ENCODE data around the gene PRELID3B. TPM values are rescaled to one million over a fixed set of nuclear protein-coding genes. Genes with fewer than 3 reads are reported as not detected.

PRELID3B gene
- total RNA-seq, 1 experiment from 2014 or later: 83.4 TPM

DNA sequence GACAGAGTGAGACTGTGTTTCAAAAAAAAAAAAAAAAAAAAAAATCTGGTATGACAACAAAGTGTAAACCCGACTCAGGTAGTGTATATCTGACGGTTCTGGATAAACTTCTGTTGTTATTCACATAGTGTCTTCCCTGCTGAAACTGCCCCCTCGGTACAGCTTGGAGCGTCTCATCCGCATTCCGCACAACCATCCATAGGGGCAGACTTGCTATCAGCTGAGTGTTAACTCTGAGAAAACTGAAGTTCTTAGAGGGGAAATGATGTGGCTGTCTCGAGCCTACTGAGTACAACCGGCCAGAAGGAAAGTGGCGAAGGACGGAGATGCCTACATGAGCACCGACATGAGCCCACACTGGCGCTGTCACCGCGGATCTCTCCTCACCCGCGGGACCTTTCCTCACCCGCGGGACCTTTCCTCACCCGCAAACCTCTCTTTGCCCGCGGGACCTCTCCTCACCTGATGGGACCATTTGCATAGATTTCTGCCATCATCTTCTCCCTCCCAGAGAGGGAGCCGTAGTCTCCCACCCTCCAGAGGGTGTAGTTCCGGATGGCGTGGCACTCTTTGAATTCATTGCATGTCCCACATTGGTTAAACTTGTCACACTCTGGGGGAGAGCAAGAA lies 45.3 kb downstream of the PRELID3B start:
- no peak for DNase-seq (ENCODE audit: low spot score)
- Histone ChIP-seq H3K4me3 (ENCODE audit: low read depth, low read length, poor library complexity, severe bottlenecking) (no peak overlapping the region), H3K9me3 (ENCODE audit: low read depth, low read length, poor library complexity, severe bottlenecking) (no peaks in the 10 kb centered on the region), H3K27me3 (replicated peaks; ENCODE audit: insufficient read depth, low read depth, low read length, poor library complexity) (no peaks in the 10 kb centered on the region), H3K27ac (ENCODE audit: low read depth, low read length, poor library complexity, severe bottlenecking) (no peak overlapping the region), H3K4me1 (ENCODE audit: insufficient read depth, low read length, poor library complexity, severe bottlenecking) (no peaks in the 10 kb centered on the region), H3K36me3 (ENCODE audit: insufficient read depth, low read length, poor library complexity, severe bottlenecking) (peaks cover 38% of the 10 kb centered on the region)
- TF ChIP-seq, protein P1, sequence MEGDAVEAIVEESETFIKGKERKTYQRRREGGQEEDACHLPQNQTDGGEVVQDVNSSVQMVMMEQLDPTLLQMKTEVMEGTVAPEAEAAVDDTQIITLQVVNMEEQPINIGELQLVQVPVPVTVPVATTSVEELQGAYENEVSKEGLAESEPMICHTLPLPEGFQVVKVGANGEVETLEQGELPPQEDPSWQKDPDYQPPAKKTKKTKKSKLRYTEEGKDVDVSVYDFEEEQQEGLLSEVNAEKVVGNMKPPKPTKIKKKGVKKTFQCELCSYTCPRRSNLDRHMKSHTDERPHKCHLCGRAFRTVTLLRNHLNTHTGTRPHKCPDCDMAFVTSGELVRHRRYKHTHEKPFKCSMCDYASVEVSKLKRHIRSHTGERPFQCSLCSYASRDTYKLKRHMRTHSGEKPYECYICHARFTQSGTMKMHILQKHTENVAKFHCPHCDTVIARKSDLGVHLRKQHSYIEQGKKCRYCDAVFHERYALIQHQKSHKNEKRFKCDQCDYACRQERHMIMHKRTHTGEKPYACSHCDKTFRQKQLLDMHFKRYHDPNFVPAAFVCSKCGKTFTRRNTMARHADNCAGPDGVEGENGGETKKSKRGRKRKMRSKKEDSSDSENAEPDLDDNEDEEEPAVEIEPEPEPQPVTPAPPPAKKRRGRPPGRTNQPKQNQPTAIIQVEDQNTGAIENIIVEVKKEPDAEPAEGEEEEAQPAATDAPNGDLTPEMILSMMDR (conservative IDR thresholded peaks at IDR 0.05; ENCODE audit: low read depth, low read length): no peak
- no peak for TF ChIP-seq EZH2 (IDR thresholded peaks at IDR 0.05; ENCODE audit: borderline replicate concordance, low read depth, low read length, poor library complexity, severe bottlenecking)
- ChIA-PET CTCF (no interaction called here), POLR2A (ENCODE audit: low non-redundant PET) (no interaction called here)
- BruUV-seq (replicated peaks): no TSS peak
- intact Hi-C loops (cut with micrococcal nuclease; ENCODE audit: unreplicated experiment): no loop called here

DNA sequence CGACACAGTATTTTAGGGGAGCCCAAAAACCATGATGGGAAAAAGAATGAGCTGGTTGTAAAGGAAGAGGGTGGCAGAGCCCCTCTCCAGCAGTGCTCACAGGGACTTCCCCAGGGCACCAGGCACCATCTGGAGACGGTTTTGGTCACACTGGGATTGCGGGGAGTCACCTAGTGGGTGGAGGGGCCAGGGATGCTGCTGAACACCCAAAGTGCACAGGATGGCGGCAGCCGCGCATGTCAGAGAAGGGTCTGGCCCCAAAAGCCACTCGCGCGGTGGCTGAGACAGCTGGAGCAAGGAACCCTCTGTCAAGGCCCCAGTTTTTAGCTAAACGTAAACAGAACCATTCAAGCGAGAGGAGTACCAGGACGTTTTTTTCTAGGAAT lies 46.4 kb downstream of the PRELID3B start:
- no TSS peak for BruUV-seq (replicated peaks)
- CTCF ChIA-PET: no interaction called here
- POLR2A ChIA-PET (ENCODE audit: low non-redundant PET): no interaction called here

DNA sequence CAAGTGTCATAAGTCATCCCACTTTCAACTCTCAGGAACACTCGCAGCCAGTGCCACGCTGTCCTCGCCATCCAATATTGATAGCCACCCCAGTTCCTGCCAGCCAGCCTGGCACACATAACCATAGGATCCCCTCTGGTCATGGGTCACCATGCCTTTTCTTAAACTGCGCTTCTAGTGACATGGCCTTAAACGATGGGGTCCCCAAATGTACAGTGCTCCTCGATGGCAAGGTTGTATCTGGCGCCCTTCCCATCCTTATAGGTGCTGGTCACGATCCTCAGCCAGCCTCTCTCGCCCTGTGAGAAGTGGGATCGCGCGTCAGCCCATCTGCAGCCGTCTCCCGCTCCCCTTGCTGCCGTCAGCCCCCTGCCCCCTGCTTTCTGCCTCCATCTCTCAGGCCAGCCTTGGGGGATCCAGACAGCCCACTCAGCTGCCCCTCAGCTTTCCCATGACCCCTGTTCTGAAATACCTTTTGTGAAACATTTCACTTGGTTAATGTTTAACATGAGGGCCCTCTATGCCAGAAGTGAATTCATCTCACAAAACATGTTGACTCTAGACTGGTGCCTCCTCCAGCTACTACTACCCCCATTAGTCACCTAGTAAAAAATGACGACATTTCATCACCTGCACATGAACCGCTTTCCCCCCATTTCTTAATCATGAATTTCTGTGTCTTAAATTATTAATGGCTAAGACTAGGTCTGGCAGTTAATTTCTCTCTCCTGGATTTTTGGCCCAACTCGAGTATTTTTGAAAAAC lies 46.9 kb downstream of the PRELID3B start:
- H3K27me3 ChIP-seq (replicated peaks; ENCODE audit: insufficient read depth, low read depth, low read length, poor library complexity): no peaks in the 10 kb centered on the region
- H3K27ac ChIP-seq (ENCODE audit: low read depth, low read length, poor library complexity, severe bottlenecking): no peak overlapping the region
- peaks cover 54% of the 10 kb centered on the region for H3K36me3 ChIP-seq (ENCODE audit: insufficient read depth, low read length, poor library complexity, severe bottlenecking)
- ChIA-PET POLR2A (ENCODE audit: low non-redundant PET) (no interaction called here), CTCF (no interaction called here)
- TF ChIP-seq, protein P1 (conservative IDR thresholded peaks at IDR 0.05; ENCODE audit: low read depth, low read length): no peak
- TF ChIP-seq EZH2 (IDR thresholded peaks at IDR 0.05; ENCODE audit: borderline replicate concordance, low read depth, low read length, poor library complexity, severe bottlenecking): no peak
- no TSS peak for BruUV-seq (replicated peaks)
- intact Hi-C loops (cut with micrococcal nuclease; ENCODE audit: unreplicated experiment): no loop called here
- no peaks in the 10 kb centered on the region for H3K9me3 ChIP-seq (ENCODE audit: low read depth, low read length, poor library complexity, severe bottlenecking)
- DNase-seq (ENCODE audit: low spot score): no peak
- H3K4me1 ChIP-seq (ENCODE audit: insufficient read depth, low read length, poor library complexity, severe bottlenecking): no peaks in the 10 kb centered on the region
- H3K4me3 ChIP-seq (ENCODE audit: low read depth, low read length, poor library complexity, severe bottlenecking): no peak overlapping the region

More for the DNA sequence above, 46.4 kb downstream of the PRELID3B start:
- Histone ChIP-seq H3K4me1 (ENCODE audit: insufficient read depth, low read length, poor library complexity, severe bottlenecking) (no peaks in the 10 kb centered on the region), H3K36me3 (ENCODE audit: insufficient read depth, low read length, poor library complexity, severe bottlenecking) (peaks cover 49% of the 10 kb centered on the region), H3K27ac (ENCODE audit: low read depth, low read length, poor library complexity, severe bottlenecking) (no peak overlapping the region), H3K27me3 (replicated peaks; ENCODE audit: insufficient read depth, low read depth, low read length, poor library complexity) (no peaks in the 10 kb centered on the region), H3K9me3 (ENCODE audit: low read depth, low read length, poor library complexity, severe bottlenecking) (no peaks in the 10 kb centered on the region), H3K4me3 (ENCODE audit: low read depth, low read length, poor library complexity, severe bottlenecking) (no peak overlapping the region)
- TF ChIP-seq EZH2 (IDR thresholded peaks at IDR 0.05; ENCODE audit: borderline replicate concordance, low read depth, low read length, poor library complexity, severe bottlenecking): no peak
- TF ChIP-seq, protein P1 (conservative IDR thresholded peaks at IDR 0.05; ENCODE audit: low read depth, low read length): no peak
- intact Hi-C loops (cut with micrococcal nuclease; ENCODE audit: unreplicated experiment): no loop called here
- no peak for DNase-seq (ENCODE audit: low spot score)
